Stimulated activated CD4-positive, alpha-beta T cell treated with anti-CD3 and anti-CD28 coated beads, TNF-alpha, amount 100 ng/mL, for 1 hour (primary cell): ENCODE measurements around the gene CFAP45.
"Not testable (repeated sequence)": the region's sequence is repeated elsewhere in the genome, so short reads cannot be mapped to it uniquely, and the experiment has no call there.

Source experiments
- DNase-seq, 3 donors: peaks; one replicate each; pipeline ENCODE4 v3.0.0-alpha.2; 2020; ENCODE audit warnings: low read depth in 3 of 3, low spot score in 1 of 3

The CFAP45 gene

GRCh38 chr1:159908031-159908940, 8.3 kb upstream of the CFAP45 start:
- no peak for DNase-seq

GRCh38 chr1:159906960-159907359, 7.0 kb upstream of the CFAP45 start:
- DNase-seq: no peak

GRCh38 chr1:159904036-159904435, 4.1 kb upstream of the CFAP45 start:
- not testable (repeated sequence) for DNase-seq

- no peak for DNase-seq
These were observed 2.6 kb upstream of the CFAP45 start for GRCh38 chr1:159902541-159902940.

- no peak for DNase-seq
These were observed 893 bp upstream of the CFAP45 start for GRCh38 chr1:159900755-159901360.

- not testable (repeated sequence) for DNase-seq
These were observed 331 bp downstream of the CFAP45 start for GRCh38 chr1:159899634-159900033.

- no peak for DNase-seq
These were observed 1.4 kb downstream of the CFAP45 start for GRCh38 chr1:159898527-159898926.

GRCh38 chr1:159897962-159898361, 2.0 kb downstream of the CFAP45 start:
- no peak for DNase-seq

GRCh38 chr1:159896546-159896930, 3.4 kb downstream of the CFAP45 start:
- DNase-seq: no peak

- no peak for DNase-seq
These were observed 4.0 kb downstream of the CFAP45 start for GRCh38 chr1:159895836-159896545.

- DNase-seq: no peak
These were observed 4.7 kb downstream of the CFAP45 start for GRCh38 chr1:159895286-159895685.

- no peak for DNase-seq
These were observed 7.0 kb downstream of the CFAP45 start for GRCh38 chr1:159892944-159893343.

- DNase-seq: peak; percentile 40 to 57 (median 47)
These were observed 8.4 kb downstream of the CFAP45 start for GRCh38 chr1:159891275-159892157.

- DNase-seq: no peak
These were observed 9.6 kb downstream of the CFAP45 start for GRCh38 chr1:159890390-159890789.

GRCh38 chr1:159889821-159890252, 10.1 kb downstream of the CFAP45 start:
- no peak for DNase-seq

GRCh38 chr1:159889202-159889601, 10.8 kb downstream of the CFAP45 start:
- no peak for DNase-seq

- no peak for DNase-seq
These were observed 15.7 kb downstream of the CFAP45 start for GRCh38 chr1:159884296-159884695.

- DNase-seq: no peak
These were observed 16.8 kb downstream of the CFAP45 start for GRCh38 chr1:159883134-159883533.

- DNase-seq: no peak
These were observed 17.5 kb downstream of the CFAP45 start for GRCh38 chr1:159882527-159882862.

- peak in 2 of 3 donors; percentile 3 to 14 for DNase-seq
These were observed 18.1 kb downstream of the CFAP45 start for GRCh38 chr1:159881622-159882526.
